LNCaP clone FGC (cell line): Measurements from ENCODE around the gene TATDN3.
"Not testable (repeated sequence)": the region's sequence is repeated elsewhere in the genome, so short reads cannot be mapped to it uniquely, and the experiment has no call there.

Experiments
- DNase-seq: peaks from one replicate; pipeline ENCODE4 v3.0.0-alpha.2; 2011; ENCODE audit warnings: low read depth
- H3K4me3 ChIP-seq: 2 replicates; pipeline ENCODE4 v1.5.1; 2011; ENCODE audit warnings: mild to moderate bottlenecking, low read depth, low read length, control low read depth
- CTCF ChIP-seq: IDR thresholded peaks from 2 replicates; pipeline ENCODE4 v1.5.1; 2012; ENCODE audit warnings: mild to moderate bottlenecking; ENCODE audit not compliant: control insufficient read depth, insufficient read depth; ENCODE audit errors: extremely low read depth

TATDN3 gene

DNA sequence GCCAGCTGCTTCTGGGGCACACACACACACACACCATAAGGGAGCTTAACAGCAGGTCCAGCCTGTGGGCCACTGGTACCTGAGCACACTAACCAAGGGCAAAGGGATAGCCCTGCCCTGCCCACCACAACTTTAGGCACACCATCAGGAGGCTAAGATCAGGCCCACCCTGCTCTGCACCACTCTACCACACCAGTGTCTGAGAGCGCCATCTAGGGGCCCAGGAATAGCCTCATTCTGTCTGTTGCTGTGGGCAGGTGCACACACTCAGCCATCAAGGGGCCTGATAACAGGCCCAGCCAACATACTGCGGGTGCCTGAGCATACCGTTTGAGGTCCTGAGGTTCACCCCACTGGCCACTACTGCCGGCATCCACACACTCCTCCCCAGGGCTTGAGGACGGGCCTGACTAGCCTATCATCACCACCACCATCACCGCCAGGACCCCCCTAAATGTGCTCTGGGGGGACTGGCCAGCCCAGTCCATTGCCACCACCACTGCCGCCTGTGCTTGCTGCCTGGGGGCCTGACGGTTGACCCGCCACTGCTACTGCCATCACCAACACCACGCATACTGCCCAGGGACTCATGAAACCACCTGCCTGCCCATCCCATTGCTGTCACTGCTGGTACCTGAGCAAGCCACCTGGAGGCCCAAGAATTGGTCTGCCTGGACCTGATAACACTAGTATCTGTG is 31.4 kb upstream of the TATDN3 start:
- no peak overlapping the region for H3K4me3 ChIP-seq
- peak; percentile 14; the same call in 1 of the 2 replicates for TF ChIP-seq CTCF
- DNase-seq, result no peak

DNA sequence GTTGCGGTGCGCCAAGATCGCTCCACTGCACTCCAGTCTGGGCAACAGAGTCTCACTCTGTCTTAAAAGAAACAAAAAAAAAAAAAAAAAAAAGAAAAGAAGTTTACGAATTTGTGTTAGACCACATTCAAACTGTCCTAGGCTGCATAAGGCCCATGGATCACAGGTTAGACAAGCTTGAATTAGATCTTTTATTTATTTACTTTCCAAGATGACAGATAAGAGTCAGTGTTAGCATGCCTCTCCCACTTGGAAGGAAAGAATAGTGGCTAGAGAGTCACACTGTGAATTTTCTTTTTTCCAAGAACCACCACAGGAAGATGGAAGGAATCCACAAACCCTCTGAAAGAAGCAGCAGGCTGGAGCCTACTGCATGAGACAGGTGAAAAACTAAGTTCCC is 29.5 kb upstream of the TATDN3 start:
- no peak for TF ChIP-seq CTCF
- H3K4me3 ChIP-seq, result no peak overlapping the region
- peak; percentile 42 for DNase-seq

GRCh38 chr1:212762839-212763238 is 28.9 kb upstream of the TATDN3 start:
- no peak for DNase-seq
- no peak for TF ChIP-seq CTCF
- H3K4me3 ChIP-seq, result no peak overlapping the region

GRCh38 chr1:212764718-212765281 is 26.9 kb upstream of the TATDN3 start:
- H3K4me3 ChIP-seq, DNase-seq: not testable (repeated sequence)

- DNase-seq, H3K4me3 ChIP-seq: not testable (repeated sequence)
These were observed 24.9 kb upstream of the TATDN3 start for GRCh38 chr1:212766825-212767224.

- no peak overlapping the region for H3K4me3 ChIP-seq
- no peak for TF ChIP-seq CTCF
- DNase-seq, result no peak
These were observed 22.1 kb upstream of the TATDN3 start for GRCh38 chr1:212769459-212770167.

DNA sequence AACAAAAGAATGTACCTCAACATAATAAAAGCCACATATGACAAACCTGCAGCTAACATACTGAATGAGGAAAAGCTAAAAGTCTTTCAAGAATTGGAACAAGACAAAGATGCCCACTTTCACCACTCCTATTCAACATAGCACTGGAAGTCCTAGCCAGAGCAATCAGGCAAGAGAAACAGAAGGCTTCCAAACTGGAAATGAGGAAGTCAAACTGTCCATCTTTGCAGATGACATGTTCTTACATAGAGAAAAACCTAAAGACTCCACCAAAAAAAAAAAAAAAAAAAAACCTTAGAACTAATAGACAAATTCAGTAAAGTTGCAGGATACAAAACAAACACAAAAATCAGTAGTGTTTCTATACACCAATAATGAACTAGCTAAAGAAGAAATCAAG is 20.4 kb upstream of the TATDN3 start:
- no peak for TF ChIP-seq CTCF
- no peak for DNase-seq
- H3K4me3 ChIP-seq, result no peak overlapping the region

DNA sequence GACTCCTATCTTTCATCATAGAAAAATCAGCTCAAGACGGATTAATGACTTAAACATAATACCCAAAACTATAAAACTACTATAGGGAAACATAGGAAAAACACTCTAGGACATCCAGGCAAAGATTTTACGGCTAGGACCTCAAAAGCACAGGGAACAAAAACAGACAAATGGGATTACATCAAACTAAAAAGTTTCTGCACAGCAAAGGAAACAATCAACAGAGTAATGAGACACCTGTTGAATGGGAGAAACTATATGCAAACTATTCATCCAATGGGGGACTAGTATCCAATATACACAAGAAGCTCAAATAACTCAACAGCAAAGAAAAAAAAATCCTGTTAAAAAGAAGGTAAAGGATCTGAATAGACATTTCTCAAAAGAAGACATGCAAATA is 18.7 kb upstream of the TATDN3 start:
- DNase-seq, result no peak
- no peak for TF ChIP-seq CTCF

More for the DNA sequence above, 18.7 kb upstream of the TATDN3 start:
- no peak overlapping the region for H3K4me3 ChIP-seq
